Stimulated activated CD8-positive, alpha-beta memory T cell treated with anti-CD3 and anti-CD28 coated beads, Interleukin-7, amount 100 ng/mL, for 24 hours (primary cell): ENCODE results near the gene MAN2A1.

Source experiments
- DNase-seq: peaks from one replicate; pipeline ENCODE4 v3.0.0-alpha.2; 2020; ENCODE audit warnings: low read depth

The MAN2A1 gene

GRCh38 chr5:109908366-109908765 lies 218.6 kb downstream of the MAN2A1 start:
- DNase-seq: no peak

- no peak for DNase-seq
Observed at GRCh38 chr5:109910874-109911273, 221.1 kb downstream of the MAN2A1 start.

GRCh38 chr5:109911731-109912130 lies 222.0 kb downstream of the MAN2A1 start:
- no peak for DNase-seq

- no peak for DNase-seq
Observed at GRCh38 chr5:109914906-109915305, 225.2 kb downstream of the MAN2A1 start.

GRCh38 chr5:109916481-109917153 lies 226.9 kb downstream of the MAN2A1 start:
- no peak for DNase-seq
